Mucosa of descending colon (tissue), 3 donors: ENCODE results near the gene DTYMK. TPM values are rescaled to one million over a fixed set of nuclear protein-coding genes. Genes with fewer than 3 reads are reported as not detected.

Experiments used
- ATAC-seq: fragments of 200-7000 bp; cut with Tn5 transposase; one replicate; pipeline ENCODE4 v1.9.1; 2020; ENCODE audit warnings: mild to moderate bottlenecking, moderate library complexity
- DNase-seq, 3 donors: peaks; one replicate each; pipeline ENCODE4 v3.0.0-alpha.2; 2020
- H3K36me3 ChIP-seq: fragments of 200-600 bp; one replicate; pipeline ENCODE4 v1.8.0; 2021; ENCODE audit warnings: low read depth, mild to moderate bottlenecking
- H3K4me1 ChIP-seq: fragments of 200-600 bp; one replicate; pipeline ENCODE4 v1.8.0; 2021; ENCODE audit warnings: low read depth, mild to moderate bottlenecking
- H3K4me3 ChIP-seq: fragments of 200-600 bp; one replicate; pipeline ENCODE4 v1.8.0; 2021; ENCODE audit warnings: mild to moderate bottlenecking
- H3K9me3 ChIP-seq: fragments of 200-600 bp; one replicate; pipeline ENCODE4 v1.8.0; 2021; ENCODE audit warnings: mild to moderate bottlenecking
- CTCF ChIP-seq: fragments of 200-600 bp; IDR thresholded peaks from one replicate; pipeline ENCODE4 v1.8.0; 2022; ENCODE audit warnings: antibody characterized with exemption, mild to moderate bottlenecking
- intact Hi-C, 2 donors: fragments of 100-400 bp; cut with DNase I in 1 of 2; cut with micrococcal nuclease in 1 of 2; formaldehyde crosslinking; loops; one replicate each; pipeline versions ENCODE4 v1.11.0 to v1.11.1; 2022; cut with DNase I, micrococcal nuclease
- total RNA-seq, 3 donors: library from RNA; stranded (reverse); fragmentation: NEBNext Ultra II Directional in 2 of 3; extraction: Animal tissue kit (Norgen Biotek cat#: 25700) in 2 of 3; gene quantifications; one replicate each; pipeline versions ENCODE4 v1.2.1 to v1.2.4, GENCODE V29; 2021 to 2023
- donor health status: DM: no; HTN: no; CAD: no; lungs with moderate emphysema.
- donor health status: DM: no; HTN: no; CAD: no.
- donor health status: DM: no; HTN: yes; CAD: no.

Gene DTYMK
- total RNA-seq, 3 donors from 2014 or later, result 17.9 to 31.0 (median 19.7) TPM

- TF ChIP-seq CTCF, result no peak
- H3K36me3 ChIP-seq, result peaks cover 3% of the 10 kb centered on the region
- no peak overlapping the region for H3K4me3 ChIP-seq
- intact Hi-C loops, result no loop called here
- no peaks in the 10 kb centered on the region for H3K4me1 ChIP-seq
- DNase-seq, result no peak
- ATAC-seq, result no peak
- H3K9me3 ChIP-seq, result no peaks in the 10 kb centered on the region
Observed at GRCh38 chr2:241655516-241656189, 31.0 kb downstream of the DTYMK start.

- Histone ChIP-seq H3K36me3 (peaks cover 3% of the 10 kb centered on the region), H3K4me1 (no peaks in the 10 kb centered on the region), H3K9me3 (no peaks in the 10 kb centered on the region), H3K4me3 (no peak overlapping the region)
- intact Hi-C loops, result no loop called here
- no peak for DNase-seq
- no peak for TF ChIP-seq CTCF
- no peak for ATAC-seq
Observed at GRCh38 chr2:241654551-241654950, 32.1 kb downstream of the DTYMK start.

GRCh38 chr2:241653210-241653750, 33.3 kb downstream of the DTYMK start:
- intact Hi-C loops, result no loop called here
- Histone ChIP-seq H3K9me3 (no peaks in the 10 kb centered on the region), H3K4me1 (peaks cover 6% of the 10 kb centered on the region), H3K36me3 (peaks cover 3% of the 10 kb centered on the region), H3K4me3 (no peak overlapping the region)
- TF ChIP-seq CTCF, result no peak
- no peak for ATAC-seq
- DNase-seq, result no peak

- DNase-seq, result peak in 1 of 3 donors; percentile 30
- Histone ChIP-seq H3K9me3 (no peaks in the 10 kb centered on the region), H3K4me1 (peaks cover 8% of the 10 kb centered on the region), H3K4me3 (no peak overlapping the region), H3K36me3 (peaks cover 3% of the 10 kb centered on the region)
- intact Hi-C loops, result no loop called here
- TF ChIP-seq CTCF, result no peak
- ATAC-seq, result no peak
Observed at GRCh38 chr2:241652722-241653121, 33.9 kb downstream of the DTYMK start.

GRCh38 chr2:241652142-241652541, 34.5 kb downstream of the DTYMK start:
- intact Hi-C loops, result no loop called here
- ATAC-seq (no peak), DNase-seq (peak in 1 of 3 donors; percentile 4)
- no peak overlapping the region for H3K4me3 ChIP-seq
- H3K9me3 ChIP-seq, result no peaks in the 10 kb centered on the region
- H3K4me1 ChIP-seq, result peaks cover 9% of the 10 kb centered on the region
- TF ChIP-seq CTCF, result no peak
- peaks cover 3% of the 10 kb centered on the region for H3K36me3 ChIP-seq
